ENCODE results near the gene CNN3.
"Not testable (repeated sequence)": the region's sequence is repeated elsewhere in the genome, so short reads cannot be mapped to it uniquely, and the experiment has no call there.

Gene CNN3

GRCh38 chr1:94949681-94950661 is 23.1 kb upstream of the CNN3 start:
- DNase-seq: peak; percentile 45 to 79

- DNase-seq: no peak
These were observed 20.5 kb upstream of the CNN3 start for GRCh38 chr1:94947437-94947836.

DNA sequence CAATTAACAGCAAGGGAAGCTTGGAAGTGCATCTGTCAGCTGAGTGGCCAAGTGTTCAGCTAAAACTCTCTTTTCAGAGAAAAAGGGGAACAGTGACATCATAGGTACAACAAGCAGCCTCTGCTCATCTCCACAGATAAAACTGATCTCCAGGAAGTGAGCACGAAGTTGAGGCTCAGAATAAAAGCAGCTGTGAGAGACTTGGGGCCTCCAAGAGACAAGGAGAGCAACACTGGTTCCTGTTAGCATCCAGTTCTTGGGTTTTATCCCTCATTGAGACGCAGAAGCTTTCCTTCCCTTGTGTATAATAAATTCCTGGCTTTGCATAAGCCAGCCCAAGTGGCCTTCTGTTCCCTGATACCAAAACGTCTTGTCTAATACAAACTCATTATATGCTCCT is 20.0 kb upstream of the CNN3 start:
- no peak for DNase-seq

DNA sequence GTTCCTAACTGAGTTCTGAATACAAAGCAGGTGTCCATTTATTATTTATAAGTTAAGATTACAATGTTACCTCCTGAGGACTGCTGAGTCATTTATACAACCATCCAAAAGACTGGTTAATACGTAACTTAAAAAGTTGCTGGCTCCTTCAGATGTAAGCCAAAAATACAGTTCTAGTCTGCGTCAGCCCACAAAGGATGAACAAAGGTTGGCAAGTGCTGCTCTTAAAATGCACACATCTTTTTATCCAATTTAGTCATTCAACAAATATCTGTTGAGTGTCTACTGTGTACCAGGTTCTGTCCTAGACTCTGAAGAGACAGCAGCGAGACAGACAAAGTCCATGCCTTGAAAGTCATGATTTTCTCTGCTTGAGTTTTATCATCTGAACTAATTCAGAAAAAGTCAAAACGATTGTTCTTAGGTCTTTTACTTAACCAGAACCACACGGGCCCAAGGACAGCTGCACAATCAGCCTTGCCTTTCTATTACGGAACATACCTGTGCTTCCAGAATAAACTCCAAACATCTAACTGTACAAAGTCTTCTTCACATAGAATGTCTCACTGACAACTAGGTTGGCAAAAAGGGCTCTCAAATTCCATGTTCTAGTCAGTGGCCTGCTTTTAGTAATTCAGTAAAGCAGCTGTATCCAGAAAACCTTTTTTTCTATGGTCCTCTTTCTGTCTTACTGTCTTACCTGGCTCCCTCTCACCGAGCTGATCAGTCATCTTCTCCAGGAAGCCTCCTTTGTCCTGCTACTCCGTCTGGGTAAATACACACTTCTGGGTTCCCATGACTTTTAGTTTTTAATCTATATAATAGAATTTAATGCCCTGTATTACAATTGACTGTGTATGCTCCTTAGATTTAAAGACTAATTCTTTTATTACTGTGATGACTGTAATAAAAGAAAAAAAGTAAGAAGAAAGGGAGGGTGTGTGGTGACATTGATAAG is 15.5 kb upstream of the CNN3 start:
- no peak for DNase-seq

DNA sequence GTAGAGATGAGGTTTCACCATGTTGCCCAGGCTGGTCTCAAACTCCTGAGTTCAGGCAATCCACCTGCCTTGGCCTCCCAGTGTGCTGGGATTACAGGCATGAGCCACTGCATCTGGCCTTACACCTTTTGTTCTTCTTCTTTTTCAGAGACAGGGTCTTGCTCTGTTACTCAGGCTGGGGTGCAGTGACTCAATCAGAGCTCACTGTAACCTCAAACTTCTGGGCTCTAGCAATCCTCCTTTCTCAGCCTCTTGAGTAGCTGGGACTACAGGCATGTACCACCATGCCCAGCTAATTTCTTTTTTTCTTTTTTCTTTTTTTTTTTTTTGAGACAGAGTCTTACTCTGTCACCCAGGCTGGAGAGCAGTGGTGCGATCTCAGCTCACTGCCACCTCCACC is 14.6 kb upstream of the CNN3 start:
- DNase-seq: not testable (repeated sequence)

- no peak for DNase-seq
These were observed 13.8 kb upstream of the CNN3 start for GRCh38 chr1:94940738-94941137.

GRCh38 chr1:94937820-94938219 is 10.9 kb upstream of the CNN3 start:
- no peak for DNase-seq

- DNase-seq: no peak
These were observed 10.1 kb upstream of the CNN3 start for GRCh38 chr1:94936861-94937620.

- DNase-seq: no peak
These were observed 8.6 kb upstream of the CNN3 start for GRCh38 chr1:94935476-94935875.

GRCh38 chr1:94935034-94935433 is 8.1 kb upstream of the CNN3 start:
- DNase-seq: no peak

DNA sequence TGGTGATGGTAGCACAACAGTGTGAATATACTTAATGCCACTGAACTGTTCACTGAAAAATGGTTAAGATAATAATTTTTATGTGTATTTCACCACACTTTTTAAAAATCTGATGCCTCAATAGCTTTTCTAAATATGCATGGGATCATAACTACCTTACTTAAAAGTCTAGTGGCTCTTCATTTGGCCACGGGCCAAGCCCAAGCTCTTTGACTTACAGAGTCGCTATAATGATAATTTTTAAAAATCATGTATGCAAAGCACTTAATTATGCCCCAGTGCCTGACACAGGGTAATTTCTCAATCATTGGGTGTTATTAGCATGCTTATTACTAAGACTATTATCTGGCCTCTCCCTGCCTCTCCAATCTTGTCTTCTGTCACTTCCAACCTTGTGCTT is 7.6 kb upstream of the CNN3 start:
- DNase-seq: no peak

- no peak for DNase-seq
These were observed 4.4 kb upstream of the CNN3 start for GRCh38 chr1:94931254-94931841.

- DNase-seq: no peak
These were observed 2.7 kb upstream of the CNN3 start for GRCh38 chr1:94929351-94930217.

DNA sequence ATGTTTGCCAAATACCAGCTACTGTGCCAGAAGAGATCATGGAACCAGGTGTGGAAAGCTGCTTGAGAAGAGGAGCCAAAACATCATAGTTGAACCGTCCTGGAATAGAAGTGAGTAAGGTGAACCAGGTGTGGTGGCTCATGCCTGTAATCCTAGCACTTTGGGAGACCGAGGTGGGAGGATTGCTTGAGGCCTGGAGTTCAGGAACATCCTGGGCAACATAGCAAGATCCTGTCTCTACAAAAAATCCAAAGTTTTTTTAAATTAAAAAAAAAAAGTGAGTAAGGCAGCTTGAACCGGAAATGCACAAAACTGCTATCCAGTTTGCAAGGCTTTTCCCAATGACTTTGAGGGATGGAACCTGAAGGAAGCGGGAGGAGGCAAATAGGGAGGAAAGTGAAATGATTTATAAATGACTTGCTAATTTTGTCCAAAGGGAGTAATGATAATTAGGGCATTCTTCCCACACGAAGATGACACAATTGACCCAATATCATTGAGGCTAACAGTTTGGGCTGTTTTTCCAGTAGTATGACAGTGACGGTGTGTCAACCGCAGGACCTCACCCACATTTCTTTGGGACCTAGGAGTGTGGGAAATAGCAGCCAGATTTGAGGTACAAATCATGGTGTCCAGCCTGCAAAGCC is 1.5 kb upstream of the CNN3 start:
- DNase-seq: no peak

- DNase-seq: peak in 1 of 2 experiments; percentile 46
These were observed 680 bp upstream of the CNN3 start for GRCh38 chr1:94927405-94928175.

GRCh38 chr1:94926126-94926914 is 590 bp downstream of the CNN3 start:
- peak; percentile 41 to 58 for DNase-seq

DNA sequence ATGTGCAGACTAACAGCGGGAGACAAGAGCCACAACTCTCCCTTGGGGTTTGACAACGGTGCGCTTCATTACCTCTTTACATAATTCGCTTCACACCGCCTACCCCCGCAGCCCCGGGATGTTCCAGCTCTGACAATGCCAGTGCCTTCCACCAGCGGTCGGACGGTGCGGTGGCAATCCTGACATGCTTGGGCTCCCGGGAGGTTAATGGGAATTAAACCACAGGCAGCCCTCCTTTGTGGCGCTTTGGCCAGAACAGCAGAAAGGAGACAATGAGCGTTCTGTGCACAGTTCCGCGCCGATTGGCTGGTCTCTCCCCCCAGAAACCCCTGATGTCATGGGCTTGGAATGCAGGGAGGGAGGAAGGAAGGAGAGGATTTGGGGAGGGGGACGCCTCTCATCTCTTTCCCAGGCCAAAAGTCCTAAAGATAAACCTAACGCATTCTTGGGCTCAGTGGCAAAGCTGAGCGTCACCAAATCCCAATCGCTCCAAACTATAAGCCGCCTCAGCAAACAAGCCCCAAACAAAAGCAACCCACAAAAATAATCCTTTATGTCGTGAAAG is 1.3 kb downstream of the CNN3 start:
- peak; percentile 44 to 62 for DNase-seq

DNA sequence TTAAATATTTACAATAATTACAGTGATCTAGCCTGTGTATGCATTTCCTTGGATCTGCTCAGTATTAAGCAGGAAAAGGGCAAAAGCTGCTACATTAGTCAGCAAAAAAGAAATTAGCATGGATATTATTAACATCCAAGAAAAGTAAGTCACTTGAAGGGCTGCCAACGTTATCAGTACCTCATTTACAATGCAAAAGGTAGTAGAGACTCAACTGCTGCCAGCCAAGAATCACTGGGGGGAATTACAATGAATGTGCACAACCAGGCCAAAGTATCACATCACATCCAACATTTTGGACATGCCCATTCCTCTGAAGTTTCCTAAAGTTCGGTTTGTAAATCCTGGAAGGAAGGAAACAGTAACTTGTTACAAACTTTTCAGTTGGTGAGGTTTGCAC is 1.9 kb downstream of the CNN3 start:
- DNase-seq: no peak
